ENCODE measurements around the gene POLE2.

The POLE2 gene

GRCh38 chr14:49636866-49637265, 51.1 kb downstream of the POLE2 start:
- H3K4me3 ChIP-seq (ENCODE audit: low read length), result no peak overlapping the region
- peak; percentile 17 for DNase-seq (ENCODE audit: low read depth)
- no peak for TF ChIP-seq CTCF (IDR thresholded peaks at IDR 0.05; ENCODE audit: insufficient read depth, low read depth, low read length, missing control alignments)

GRCh38 chr14:49634547-49635334, 53.3 kb downstream of the POLE2 start, which contains the start of gene DNAAF2:
DNAAF2 (minus strand) TSS chr14:49635244; CDS start chr14:49635149, 95 bp downstream.
- peak within 1 kb of the TSS; percentile 54 for H3K4me3 ChIP-seq (ENCODE audit: low read length)
- DNase-seq (ENCODE audit: low read depth), result peak; percentile 69
- no peak for TF ChIP-seq CTCF (IDR thresholded peaks at IDR 0.05; ENCODE audit: insufficient read depth, low read depth, low read length, missing control alignments)

GRCh38 chr14:49633640-49634546, 54.1 kb downstream of the POLE2 start:
- peak; percentile 65 for TF ChIP-seq CTCF (IDR thresholded peaks at IDR 0.05; ENCODE audit: insufficient read depth, low read depth, low read length, missing control alignments)
- H3K4me3 ChIP-seq (ENCODE audit: low read length), result peak overlapping the region; percentile 54
- peak; percentile 97 for DNase-seq (ENCODE audit: low read depth)

- no peak for TF ChIP-seq CTCF (IDR thresholded peaks at IDR 0.05; ENCODE audit: insufficient read depth, low read depth, low read length, missing control alignments)
- no peak overlapping the region for H3K4me3 ChIP-seq (ENCODE audit: low read length)
- peak; percentile 84 for DNase-seq (ENCODE audit: low read depth)
Measured at GRCh38 chr14:49623941-49624839, 63.8 kb downstream of the POLE2 start.

GRCh38 chr14:49623387-49623786, 64.6 kb downstream of the POLE2 start:
- TF ChIP-seq CTCF (IDR thresholded peaks at IDR 0.05; ENCODE audit: insufficient read depth, low read depth, low read length, missing control alignments), result no peak
- peak overlapping the region; percentile 23 for H3K4me3 ChIP-seq (ENCODE audit: low read length)
- no peak for DNase-seq (ENCODE audit: low read depth)

GRCh38 chr14:49622022-49622607, 65.9 kb downstream of the POLE2 start:
- peak overlapping the region; percentile 98 for H3K4me3 ChIP-seq (ENCODE audit: low read length)
- no peak for TF ChIP-seq CTCF (IDR thresholded peaks at IDR 0.05; ENCODE audit: insufficient read depth, low read depth, low read length, missing control alignments)
- no peak for DNase-seq (ENCODE audit: low read depth)
